GM12892 (cell line): Measurements from ENCODE around the gene KIAA0513.

Source experiments
- DNase-seq: peaks from one replicate; pipeline ENCODE4 v3.0.0; 2011; ENCODE audit not compliant: insufficient read length
- FAIRE-seq: peaks from 2 replicates; lab custom pipeline; 2011; peaks lifted over from hg19 to GRCh38; lab: Jason Lieb, UNC
- POLR2A ChIP-seq: IDR thresholded peaks from 2 replicates; pipeline ENCODE4 v1.6.1; 2011; ENCODE audit warnings: low read depth, low read length, control low read depth
- POLR2AphosphoS5 ChIP-seq: IDR thresholded peaks from 2 replicates; pipeline ENCODE4 v1.6.1; 2011; ENCODE audit warnings: low read depth, low read length, control low read depth
- TAF1 ChIP-seq: IDR thresholded peaks from 2 replicates; pipeline ENCODE4 v1.6.1; 2011; ENCODE audit warnings: low read depth, mild to moderate bottlenecking, control low read depth, low read length, borderline replicate concordance

Gene KIAA0513

GRCh38 chr16:85034591-85035433 is 7.2 kb downstream of the KIAA0513 start:
- no peak for FAIRE-seq
- TF ChIP-seq POLR2A = no peak
- TF ChIP-seq TAF1 = no peak
- TF ChIP-seq POLR2AphosphoS5 = no peak
- DNase-seq = no peak

- FAIRE-seq (no peak), DNase-seq (no peak)
- TF ChIP-seq POLR2A (no peak), POLR2AphosphoS5 (no peak), TAF1 (no peak)
Measured at GRCh38 chr16:85036236-85037049, 8.8 kb downstream of the KIAA0513 start.

- DNase-seq (no peak), FAIRE-seq (no peak)
- TF ChIP-seq POLR2AphosphoS5 (no peak), POLR2A (no peak), TAF1 (no peak)
Measured at GRCh38 chr16:85037050-85037410, 9.4 kb downstream of the KIAA0513 start.

GRCh38 chr16:85037721-85038120 is 10.1 kb downstream of the KIAA0513 start:
- TF ChIP-seq POLR2A (no peak), POLR2AphosphoS5 (no peak), TAF1 (no peak)
- FAIRE-seq = no peak
- DNase-seq = no peak

DNA sequence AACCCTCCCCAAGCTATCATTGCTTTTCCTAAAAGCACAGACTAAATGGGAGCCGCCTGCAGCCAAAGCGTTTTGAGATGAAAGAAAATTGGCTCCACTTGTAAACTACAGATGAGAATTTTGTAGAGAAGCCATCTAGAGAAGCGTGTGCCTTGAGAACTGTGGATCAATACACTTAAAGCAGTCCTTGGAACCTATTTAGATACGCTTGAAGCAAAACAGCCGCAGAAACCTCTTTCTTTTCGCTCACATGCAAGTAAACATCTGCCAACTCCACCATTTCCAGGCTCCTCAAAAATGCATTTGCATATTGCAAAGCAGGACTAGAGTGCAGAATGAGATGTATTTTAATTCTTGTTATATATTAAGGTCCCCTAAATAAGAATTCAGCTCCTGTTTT is 13.1 kb downstream of the KIAA0513 start:
- TF ChIP-seq POLR2A (no peak), POLR2AphosphoS5 (no peak), TAF1 (no peak)
- FAIRE-seq = no peak
- DNase-seq = no peak

- no peak for TF ChIP-seq POLR2A
- TF ChIP-seq TAF1 = no peak
- no peak for TF ChIP-seq POLR2AphosphoS5
- FAIRE-seq (no peak), DNase-seq (no peak)
Measured at GRCh38 chr16:85041219-85042166, 13.9 kb downstream of the KIAA0513 start.

- no peak for FAIRE-seq
- TF ChIP-seq TAF1 = no peak
- TF ChIP-seq POLR2AphosphoS5 = no peak
- no peak for TF ChIP-seq POLR2A
- DNase-seq = no peak
Measured at GRCh38 chr16:85042167-85042526, 14.6 kb downstream of the KIAA0513 start.

- no peak for DNase-seq
- FAIRE-seq = no peak
- TF ChIP-seq POLR2A (no peak), TAF1 (no peak), POLR2AphosphoS5 (no peak)
Measured at GRCh38 chr16:85042606-85043005, 15.0 kb downstream of the KIAA0513 start.

- no peak for DNase-seq
- TF ChIP-seq POLR2AphosphoS5 (no peak), POLR2A (no peak), TAF1 (no peak)
- FAIRE-seq = no peak
Measured at GRCh38 chr16:85045077-85045476, 17.5 kb downstream of the KIAA0513 start.

DNA sequence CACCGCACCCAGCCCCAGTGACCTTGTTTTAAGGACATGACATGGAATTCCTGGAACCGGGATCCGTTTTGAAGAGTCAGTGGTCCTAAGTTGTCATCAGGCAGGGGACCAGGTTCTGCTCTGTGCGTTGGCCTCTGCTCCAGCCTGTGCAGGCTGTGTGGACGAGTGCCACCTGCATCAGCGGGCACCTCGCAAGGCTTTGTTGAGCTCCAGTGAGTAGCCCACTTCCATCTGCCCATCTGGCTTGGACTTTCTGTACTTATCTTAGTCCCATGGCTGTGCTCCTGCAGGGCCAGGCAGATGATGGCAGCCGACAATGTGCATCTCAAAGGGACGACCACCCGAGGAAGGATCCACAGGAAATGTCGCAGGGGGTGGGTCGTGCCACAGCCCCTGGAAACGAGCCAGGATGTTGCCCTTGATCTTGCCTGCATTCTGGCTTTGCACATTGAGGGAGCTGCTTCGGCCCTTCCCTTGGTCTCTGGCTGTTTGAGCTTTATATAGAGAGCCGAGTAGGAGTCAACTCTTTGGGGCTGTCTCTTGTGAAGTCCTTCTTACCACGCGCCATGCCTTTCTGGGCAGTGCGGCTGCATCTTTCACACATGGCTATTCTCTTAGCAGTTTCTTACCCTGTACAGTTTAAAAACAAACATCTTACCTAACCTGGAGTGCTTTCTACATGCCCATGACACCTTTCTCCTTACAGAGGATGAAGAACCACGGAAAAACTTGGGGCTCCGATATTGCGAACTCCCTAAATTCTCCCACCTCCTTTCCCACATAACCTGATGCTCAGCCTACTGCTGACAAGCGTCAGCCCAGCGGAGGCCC is 18.3 kb downstream of the KIAA0513 start:
- no peak for TF ChIP-seq TAF1
- TF ChIP-seq POLR2AphosphoS5 = no peak
- TF ChIP-seq POLR2A = no peak
- FAIRE-seq (no peak), DNase-seq (no peak)
